Liver (tissue), 3 donors: ENCODE measurements around the gene SH3D19.

Experiments used
- ATF3 ChIP-seq: IDR thresholded peaks from 2 replicates; pipeline ENCODE4 v1.6.1; 2016; ENCODE audit warnings: antibody characterized with exemption
- EGR1 ChIP-seq, 2 donors: IDR thresholded peaks; 2 replicates each; pipeline ENCODE4 v1.6.1; 2016 to 2018; ENCODE audit warnings: antibody characterized with exemption in 2 of 2, low read depth in 2 of 2
- GABPA ChIP-seq, 2 donors: IDR thresholded peaks in 1 of 2; conservative IDR thresholded peaks in 1 of 2; 2 replicates each; pipeline ENCODE4 v1.6.1; 2016; ENCODE audit warnings: antibody characterized with exemption in 2 of 2, mild to moderate bottlenecking in 1 of 2, moderate library complexity in 1 of 2
- HNF4A ChIP-seq, 2 donors: conservative IDR thresholded peaks; 2 replicates each; pipeline ENCODE4 v1.6.1; 2016; ENCODE audit warnings: antibody characterized with exemption in 2 of 2, mild to moderate bottlenecking in 2 of 2
- MAX ChIP-seq: IDR thresholded peaks from 2 replicates; pipeline ENCODE4 v1.6.1; 2016; ENCODE audit warnings: antibody characterized with exemption
- NR2F2 ChIP-seq: IDR thresholded peaks from 2 replicates; pipeline ENCODE4 v1.6.1; 2016; ENCODE audit warnings: antibody characterized with exemption
- RAD21 ChIP-seq, 2 donors: IDR thresholded peaks; 2 replicates each; pipeline ENCODE4 v1.6.1; 2016; ENCODE audit warnings: antibody characterized with exemption in 2 of 2, mild to moderate bottlenecking in 2 of 2
- RXRA ChIP-seq, 2 donors: IDR thresholded peaks; 2 replicates each; pipeline ENCODE4 v1.6.1; 2017 to 2018; ENCODE audit warnings: antibody characterized with exemption in 2 of 2, mild to moderate bottlenecking in 1 of 2
- TAF1 ChIP-seq: conservative IDR thresholded peaks from 2 replicates; pipeline ENCODE4 v1.6.1; 2016; ENCODE audit warnings: antibody characterized with exemption, mild to moderate bottlenecking
- YY1 ChIP-seq: IDR thresholded peaks from 2 replicates; pipeline ENCODE4 v1.6.1; 2016; ENCODE audit warnings: antibody characterized with exemption, mild to moderate bottlenecking
- TF ChIP-seq, protein P1 (sequence below): fragments of 150-350 bp; IDR thresholded peaks from 2 replicates; pipeline ENCODE4 v1.5.1; 2017; ENCODE audit warnings: improper control_type of control experiment, low read depth, low read length; ENCODE audit not compliant: missing input control
- TF ChIP-seq, protein P2 (sequence below): IDR thresholded peaks from 2 replicates; pipeline ENCODE4 v1.6.1; 2016; ENCODE audit warnings: antibody characterized with exemption, mild to moderate bottlenecking
- TF ChIP-seq, protein P3 (sequence below): IDR thresholded peaks from 2 replicates; pipeline ENCODE4 v1.6.1; 2016; ENCODE audit warnings: antibody characterized with exemption
- donor health status: healthy.
- donor health status: healthy.

DNA sequence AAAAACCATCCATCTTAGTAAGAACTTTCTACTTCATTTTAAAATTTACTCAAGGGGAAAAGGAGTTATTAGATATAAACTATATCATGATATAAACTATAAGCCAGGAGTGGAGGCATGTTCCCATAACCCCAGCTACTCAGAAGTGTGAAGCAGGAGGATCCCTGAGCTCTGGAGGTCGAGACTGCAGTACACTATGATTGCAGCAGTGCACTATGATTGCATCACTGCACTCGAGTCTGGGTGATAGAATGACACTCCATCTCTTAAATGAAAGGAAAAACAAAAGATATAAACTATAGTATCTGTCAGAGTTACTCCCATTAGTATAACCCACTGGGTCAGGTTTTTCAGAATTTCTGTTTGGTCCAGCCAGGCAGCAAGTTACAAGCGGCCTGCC lies 178.4 kb downstream of the SH3D19 start:
- TF ChIP-seq, protein P1, sequence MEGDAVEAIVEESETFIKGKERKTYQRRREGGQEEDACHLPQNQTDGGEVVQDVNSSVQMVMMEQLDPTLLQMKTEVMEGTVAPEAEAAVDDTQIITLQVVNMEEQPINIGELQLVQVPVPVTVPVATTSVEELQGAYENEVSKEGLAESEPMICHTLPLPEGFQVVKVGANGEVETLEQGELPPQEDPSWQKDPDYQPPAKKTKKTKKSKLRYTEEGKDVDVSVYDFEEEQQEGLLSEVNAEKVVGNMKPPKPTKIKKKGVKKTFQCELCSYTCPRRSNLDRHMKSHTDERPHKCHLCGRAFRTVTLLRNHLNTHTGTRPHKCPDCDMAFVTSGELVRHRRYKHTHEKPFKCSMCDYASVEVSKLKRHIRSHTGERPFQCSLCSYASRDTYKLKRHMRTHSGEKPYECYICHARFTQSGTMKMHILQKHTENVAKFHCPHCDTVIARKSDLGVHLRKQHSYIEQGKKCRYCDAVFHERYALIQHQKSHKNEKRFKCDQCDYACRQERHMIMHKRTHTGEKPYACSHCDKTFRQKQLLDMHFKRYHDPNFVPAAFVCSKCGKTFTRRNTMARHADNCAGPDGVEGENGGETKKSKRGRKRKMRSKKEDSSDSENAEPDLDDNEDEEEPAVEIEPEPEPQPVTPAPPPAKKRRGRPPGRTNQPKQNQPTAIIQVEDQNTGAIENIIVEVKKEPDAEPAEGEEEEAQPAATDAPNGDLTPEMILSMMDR: no peak
- TF ChIP-seq GABPA (IDR thresholded peaks at IDR 0.05 in 1 of 2, conservative IDR thresholded peaks at IDR 0.05 in 1 of 2) (no peak), RAD21 (IDR thresholded peaks at IDR 0.05) (no peak), MAX (no peak), EGR1 (IDR thresholded peaks at IDR 0.05; ENCODE audit: low read depth in 2 of 2) (no peak), HNF4A (conservative IDR thresholded peaks at IDR 0.05) (no peak), ATF3 (no peak), YY1 (no peak), RXRA (IDR thresholded peaks at IDR 0.05) (no peak), NR2F2 (no peak), TAF1 (no peak)
- TF ChIP-seq, protein P2, sequence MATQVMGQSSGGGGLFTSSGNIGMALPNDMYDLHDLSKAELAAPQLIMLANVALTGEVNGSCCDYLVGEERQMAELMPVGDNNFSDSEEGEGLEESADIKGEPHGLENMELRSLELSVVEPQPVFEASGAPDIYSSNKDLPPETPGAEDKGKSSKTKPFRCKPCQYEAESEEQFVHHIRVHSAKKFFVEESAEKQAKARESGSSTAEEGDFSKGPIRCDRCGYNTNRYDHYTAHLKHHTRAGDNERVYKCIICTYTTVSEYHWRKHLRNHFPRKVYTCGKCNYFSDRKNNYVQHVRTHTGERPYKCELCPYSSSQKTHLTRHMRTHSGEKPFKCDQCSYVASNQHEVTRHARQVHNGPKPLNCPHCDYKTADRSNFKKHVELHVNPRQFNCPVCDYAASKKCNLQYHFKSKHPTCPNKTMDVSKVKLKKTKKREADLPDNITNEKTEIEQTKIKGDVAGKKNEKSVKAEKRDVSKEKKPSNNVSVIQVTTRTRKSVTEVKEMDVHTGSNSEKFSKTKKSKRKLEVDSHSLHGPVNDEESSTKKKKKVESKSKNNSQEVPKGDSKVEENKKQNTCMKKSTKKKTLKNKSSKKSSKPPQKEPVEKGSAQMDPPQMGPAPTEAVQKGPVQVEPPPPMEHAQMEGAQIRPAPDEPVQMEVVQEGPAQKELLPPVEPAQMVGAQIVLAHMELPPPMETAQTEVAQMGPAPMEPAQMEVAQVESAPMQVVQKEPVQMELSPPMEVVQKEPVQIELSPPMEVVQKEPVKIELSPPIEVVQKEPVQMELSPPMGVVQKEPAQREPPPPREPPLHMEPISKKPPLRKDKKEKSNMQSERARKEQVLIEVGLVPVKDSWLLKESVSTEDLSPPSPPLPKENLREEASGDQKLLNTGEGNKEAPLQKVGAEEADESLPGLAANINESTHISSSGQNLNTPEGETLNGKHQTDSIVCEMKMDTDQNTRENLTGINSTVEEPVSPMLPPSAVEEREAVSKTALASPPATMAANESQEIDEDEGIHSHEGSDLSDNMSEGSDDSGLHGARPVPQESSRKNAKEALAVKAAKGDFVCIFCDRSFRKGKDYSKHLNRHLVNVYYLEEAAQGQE: no peak
- TF ChIP-seq, protein P3, sequence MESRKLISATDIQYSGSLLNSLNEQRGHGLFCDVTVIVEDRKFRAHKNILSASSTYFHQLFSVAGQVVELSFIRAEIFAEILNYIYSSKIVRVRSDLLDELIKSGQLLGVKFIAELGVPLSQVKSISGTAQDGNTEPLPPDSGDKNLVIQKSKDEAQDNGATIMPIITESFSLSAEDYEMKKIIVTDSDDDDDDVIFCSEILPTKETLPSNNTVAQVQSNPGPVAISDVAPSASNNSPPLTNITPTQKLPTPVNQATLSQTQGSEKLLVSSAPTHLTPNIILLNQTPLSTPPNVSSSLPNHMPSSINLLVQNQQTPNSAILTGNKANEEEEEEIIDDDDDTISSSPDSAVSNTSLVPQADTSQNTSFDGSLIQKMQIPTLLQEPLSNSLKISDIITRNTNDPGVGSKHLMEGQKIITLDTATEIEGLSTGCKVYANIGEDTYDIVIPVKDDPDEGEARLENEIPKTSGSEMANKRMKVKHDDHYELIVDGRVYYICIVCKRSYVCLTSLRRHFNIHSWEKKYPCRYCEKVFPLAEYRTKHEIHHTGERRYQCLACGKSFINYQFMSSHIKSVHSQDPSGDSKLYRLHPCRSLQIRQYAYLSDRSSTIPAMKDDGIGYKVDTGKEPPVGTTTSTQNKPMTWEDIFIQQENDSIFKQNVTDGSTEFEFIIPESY: no peak
